Muscle of leg (tissue), 11 donors: Measurements from ENCODE around the gene MLLT6. TPM values are rescaled to one million over a fixed set of nuclear protein-coding genes. Genes with fewer than 3 reads are reported as not detected.

Experiments
- DNase-seq: peaks from one replicate; pipeline ENCODE4 v3.0.0; 2013
- H3K27ac ChIP-seq: one replicate; pipeline ENCODE4 v1.5.1; 2013; ENCODE audit warnings: mild to moderate bottlenecking, low read length, control low read depth
- H3K27me3 ChIP-seq: one replicate; pipeline ENCODE4 v1.6.1; 2013; ENCODE audit warnings: low read length; ENCODE audit not compliant: control insufficient read depth, insufficient read depth
- H3K36me3 ChIP-seq: one replicate; pipeline ENCODE4 v1.6.1; 2013; ENCODE audit warnings: low read length; ENCODE audit not compliant: control insufficient read depth, insufficient read depth
- H3K4me1 ChIP-seq: one replicate; pipeline ENCODE4 v1.6.1; 2013; ENCODE audit warnings: low read length; ENCODE audit not compliant: control insufficient read depth, insufficient read depth
- H3K4me3 ChIP-seq: one replicate; pipeline ENCODE4 v1.5.1; 2013; ENCODE audit warnings: low read length, control low read depth
- H3K9me3 ChIP-seq: replicated peaks from 2 replicates; pipeline ENCODE4 v1.6.1; 2013; ENCODE audit warnings: low read depth, low read length; ENCODE audit not compliant: control insufficient read depth
- WGBS: methylation state at CpG from one replicate; pipeline ENCODE4 v1.1.5; 2013; ENCODE audit warnings: missing lambda C conversion rate; ENCODE audit not compliant: insufficient coverage; 5-methylcytosine and 5-hydroxymethylcytosine counted together
- polyA plus RNA-seq, 8 donors: library from polyadenylated mRNA; unstranded; fragments of 120-200 nt; gene quantifications; one replicate each; pipeline versions ENCODE4 v1.2.1 to v1.2.3, GENCODE V29; 2013; ENCODE audit warnings: inconsistent platforms in 1 of 8, low replicate concordance in 1 of 8; ENCODE audit not compliant: insufficient read length in 8 of 8, insufficient read depth in 1 of 8
- total RNA-seq: library from RNA; stranded (reverse); fragments of 120-200 nt; gene quantifications from one replicate; pipeline ENCODE4 v1.2.4, GENCODE V29; 2013

The MLLT6 gene
- total and polyA plus RNA-seq, 9 donors: 40.8 to 77.3 (median 61.5) TPM

DNA sequence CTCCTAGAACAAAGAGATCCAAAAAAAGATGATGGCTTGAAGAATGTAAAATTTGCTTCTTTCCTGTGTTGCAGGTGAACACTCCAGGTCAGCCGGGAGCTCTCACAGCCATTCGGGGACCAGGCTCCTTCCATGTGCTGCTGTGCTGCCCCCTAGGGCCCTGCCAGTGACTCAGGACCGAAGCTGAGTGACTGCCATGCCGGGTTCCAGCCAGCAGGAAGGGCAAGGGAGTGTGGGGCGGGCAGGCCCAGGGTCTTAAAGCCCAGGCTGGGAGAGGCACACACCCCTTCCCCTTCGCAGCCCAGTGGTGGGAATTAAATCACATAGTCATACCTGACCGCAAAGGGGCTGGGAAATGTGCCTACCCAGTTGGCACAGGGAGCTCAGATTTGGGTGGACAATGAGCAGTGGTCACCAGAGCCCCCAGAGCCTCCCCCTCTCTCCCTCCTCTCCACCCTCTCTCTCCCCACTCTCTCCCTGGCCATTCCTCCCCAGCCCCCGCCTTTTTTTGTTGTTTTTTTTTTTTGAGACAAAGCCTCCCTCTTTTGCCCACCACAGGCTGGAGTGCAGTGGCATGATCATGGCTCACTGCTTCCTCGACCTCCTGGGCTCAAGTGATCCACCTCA is 41.8 kb upstream of the MLLT6 start:
- Histone ChIP-seq H3K9me3 (no peaks in the 10 kb centered on the region), H3K27me3 (peaks cover 33% of the 10 kb centered on the region), H3K4me1 (no peaks in the 10 kb centered on the region), H3K27ac (no peak overlapping the region), H3K4me3 (no peak overlapping the region), H3K36me3 (no peaks in the 10 kb centered on the region)
- WGBS: 14% methylated on average over 8 of the region's 9 CpGs
- no peak for DNase-seq

GRCh38 chr17:38663964-38664644 is 41.0 kb upstream of the MLLT6 start:
- WGBS: 75% methylated on average over 6 of the region's 9 CpGs
- no peaks in the 10 kb centered on the region for H3K4me1 ChIP-seq
- no peaks in the 10 kb centered on the region for H3K36me3 ChIP-seq
- no peak overlapping the region for H3K27ac ChIP-seq
- H3K9me3 ChIP-seq: no peaks in the 10 kb centered on the region
- H3K4me3 ChIP-seq: no peak overlapping the region
- H3K27me3 ChIP-seq: peaks cover 36% of the 10 kb centered on the region
- DNase-seq: no peak

DNA sequence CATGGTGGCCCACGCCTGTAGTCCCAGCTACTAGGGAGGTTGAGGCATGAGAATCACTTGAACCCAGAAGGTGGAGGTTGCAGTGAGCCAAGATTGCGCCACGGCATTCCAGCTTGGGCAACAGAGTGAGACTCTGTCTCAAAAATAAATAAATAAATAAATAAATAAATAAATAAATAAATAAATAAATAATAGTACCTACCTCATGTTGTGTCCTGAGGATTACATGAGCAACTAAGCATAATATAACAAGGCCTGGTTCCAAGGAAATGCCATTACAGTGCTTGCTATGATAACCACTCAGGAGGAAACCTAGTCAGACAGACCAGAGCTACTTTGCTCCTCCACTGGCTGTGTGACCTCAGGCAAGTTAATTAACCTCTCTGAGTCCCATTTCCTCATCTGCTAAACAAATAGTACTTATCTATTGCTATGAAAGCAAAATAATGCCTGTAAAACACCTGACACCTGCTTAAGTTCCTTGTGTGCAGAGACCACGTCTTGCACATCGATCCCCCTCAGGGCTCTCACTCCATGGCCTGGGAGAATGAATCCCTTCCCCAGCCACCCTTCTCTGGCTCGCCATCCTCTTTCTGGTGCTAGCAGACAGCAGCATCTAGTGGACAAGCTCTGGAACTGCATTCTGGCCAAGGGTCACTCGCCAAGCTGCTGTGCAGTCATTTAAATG is 37.8 kb upstream of the MLLT6 start:
- WGBS: 10% methylated on average over 2 of the region's 7 CpGs
- peak; percentile 75 for DNase-seq
- Histone ChIP-seq H3K4me3 (no peak overlapping the region), H3K4me1 (no peaks in the 10 kb centered on the region), H3K27ac (no peak overlapping the region), H3K9me3 (no peaks in the 10 kb centered on the region), H3K27me3 (peaks cover 58% of the 10 kb centered on the region), H3K36me3 (no peaks in the 10 kb centered on the region)

GRCh38 chr17:38667787-38668122 is 37.3 kb upstream of the MLLT6 start:
- no peak overlapping the region for H3K27ac ChIP-seq
- no peaks in the 10 kb centered on the region for H3K4me1 ChIP-seq
- no peak overlapping the region for H3K4me3 ChIP-seq
- H3K27me3 ChIP-seq: peaks cover 62% of the 10 kb centered on the region
- H3K36me3 ChIP-seq: no peaks in the 10 kb centered on the region
- 44% methylated on average over 1 of the region's 2 CpGs for WGBS
- no peaks in the 10 kb centered on the region for H3K9me3 ChIP-seq
- no peak for DNase-seq

GRCh38 chr17:38669520-38669919 is 35.6 kb upstream of the MLLT6 start:
- H3K4me3 ChIP-seq: no peak overlapping the region
- WGBS: 4% methylated on average over 6 of the region's 6 CpGs
- peaks cover 6% of the 10 kb centered on the region for H3K4me1 ChIP-seq
- no peaks in the 10 kb centered on the region for H3K9me3 ChIP-seq
- no peak overlapping the region for H3K27ac ChIP-seq
- no peak for DNase-seq
- no peaks in the 10 kb centered on the region for H3K36me3 ChIP-seq
- H3K27me3 ChIP-seq: peaks cover 70% of the 10 kb centered on the region

DNA sequence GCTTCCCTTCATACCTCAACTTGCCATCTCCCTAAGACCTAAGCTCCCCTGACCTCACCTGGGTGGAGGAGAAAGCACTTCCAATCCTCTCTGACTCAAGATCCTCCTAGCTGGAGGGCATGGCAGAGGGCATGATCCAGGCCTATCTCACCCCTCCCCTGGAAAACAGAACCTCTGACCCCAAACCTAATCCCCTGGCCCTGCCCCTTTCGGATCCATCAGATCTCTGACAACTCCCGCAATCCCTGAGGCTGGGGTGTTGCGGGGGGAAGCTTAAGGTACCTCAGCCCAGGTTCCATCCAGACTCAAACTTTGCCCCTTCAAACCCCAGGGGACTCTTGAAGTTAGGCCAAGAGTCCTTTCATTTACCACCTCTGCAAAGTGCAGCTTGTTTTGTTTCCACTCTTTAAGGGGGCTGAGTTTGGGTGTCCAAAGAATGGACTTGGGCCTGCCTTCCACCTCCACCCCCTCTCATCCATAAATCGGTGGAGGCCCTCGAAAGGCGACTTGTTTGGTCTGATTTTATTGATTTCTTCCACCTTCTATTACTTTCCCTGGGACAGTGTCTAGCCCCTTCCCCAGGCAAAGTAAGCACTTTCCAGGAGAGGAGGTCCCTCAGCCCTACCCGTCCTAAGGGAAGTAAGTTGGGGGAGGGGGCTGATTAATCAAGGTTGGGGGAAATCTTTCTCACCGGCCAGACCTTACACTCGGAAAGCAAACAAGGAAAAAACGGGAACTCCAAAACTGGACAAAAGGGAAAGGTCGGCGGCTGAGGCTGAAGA is 32.9 kb upstream of the MLLT6 start:
- Histone ChIP-seq H3K4me1 (peaks cover 7% of the 10 kb centered on the region), H3K4me3 (no peak overlapping the region), H3K27me3 (peaks cover 89% of the 10 kb centered on the region), H3K9me3 (no peaks in the 10 kb centered on the region), H3K36me3 (no peaks in the 10 kb centered on the region), H3K27ac (no peak overlapping the region)
- WGBS: 44% methylated on average over 6 of the region's 12 CpGs
- DNase-seq: no peak

DNA sequence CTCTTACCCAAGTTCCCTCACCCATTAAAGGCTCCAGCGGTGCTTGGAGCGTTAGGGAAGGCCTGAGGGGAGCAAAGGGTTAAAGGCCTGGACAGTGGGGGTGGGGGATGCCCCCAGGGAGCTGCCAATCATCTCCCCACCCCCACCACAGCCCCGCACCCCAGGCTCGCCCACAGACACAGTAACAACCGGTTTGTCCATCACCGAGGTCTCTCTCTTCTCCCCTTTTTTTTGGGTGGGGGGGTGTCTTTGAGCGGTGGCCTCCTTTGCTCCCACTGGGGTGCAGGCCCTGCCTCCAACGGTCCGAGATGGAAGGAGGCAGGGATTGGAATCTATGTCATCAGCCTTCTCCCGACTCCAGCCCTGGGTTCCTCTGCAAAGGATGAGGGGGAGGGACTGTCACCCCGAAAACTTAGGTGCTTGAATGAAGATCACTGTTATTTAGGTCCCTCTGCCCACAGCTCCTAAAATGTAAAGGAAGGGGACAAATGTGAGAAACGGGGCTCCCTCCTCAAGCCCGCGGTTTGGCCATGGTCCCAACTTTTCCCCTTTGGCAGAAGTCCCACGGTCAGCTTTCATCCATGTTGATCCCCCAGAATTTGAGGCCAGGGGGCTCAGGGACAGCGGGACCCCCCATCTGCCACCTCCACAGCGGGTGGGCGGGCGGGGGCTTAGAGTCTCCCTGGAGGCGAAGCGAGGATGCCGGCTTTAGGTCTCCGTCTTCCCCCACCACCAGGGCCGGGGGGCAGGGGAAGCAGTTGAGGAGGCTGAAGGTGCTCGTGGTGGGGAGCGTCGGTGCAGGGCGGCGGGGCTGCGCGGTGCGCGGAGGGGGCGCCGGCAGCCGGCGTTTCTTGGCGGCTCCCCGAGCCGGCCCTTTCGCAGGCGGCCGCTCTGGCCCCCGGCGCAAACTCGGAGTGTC is 32.0 kb upstream of the MLLT6 start:
- Histone ChIP-seq H3K9me3 (no peaks in the 10 kb centered on the region), H3K27me3 (peaks cover 85% of the 10 kb centered on the region), H3K4me1 (peaks cover 10% of the 10 kb centered on the region), H3K36me3 (no peaks in the 10 kb centered on the region), H3K27ac (no peak overlapping the region), H3K4me3 (no peak overlapping the region)
- 3% methylated on average over 27 of the region's 46 CpGs for WGBS
- no peak for DNase-seq

- H3K9me3 ChIP-seq: no peaks in the 10 kb centered on the region
- DNase-seq: peak; percentile 63
- H3K4me1 ChIP-seq: peaks cover 10% of the 10 kb centered on the region
- under 1% methylated on average over 41 of the region's 41 CpGs for WGBS
- H3K4me3 ChIP-seq: no peak overlapping the region
- H3K27ac ChIP-seq: no peak overlapping the region
- no peaks in the 10 kb centered on the region for H3K36me3 ChIP-seq
- peaks cover 79% of the 10 kb centered on the region for H3K27me3 ChIP-seq
Observed at GRCh38 chr17:38673707-38674013, 31.4 kb upstream of the MLLT6 start.

- peak; percentile 37 for DNase-seq
- Histone ChIP-seq H3K9me3 (no peaks in the 10 kb centered on the region), H3K4me1 (peaks cover 10% of the 10 kb centered on the region), H3K27ac (no peak overlapping the region), H3K27me3 (peaks cover 74% of the 10 kb centered on the region), H3K36me3 (no peaks in the 10 kb centered on the region), H3K4me3 (peak overlapping the region; percentile 31)
- under 1% methylated on average over 85 of the region's 85 CpGs for WGBS
Observed at GRCh38 chr17:38674014-38674748, 30.9 kb upstream of the MLLT6 start.
